HCT116 (cell line): Measurements from ENCODE around the gene ABCC8. TPM values are rescaled to one million over a fixed set of nuclear protein-coding genes. Genes with fewer than 3 reads are reported as not detected.

ENCODE experiments used
- ATAC-seq: fragments of 200-7000 bp; cut with Tn5 transposase; 2 replicates; pipeline ENCODE4 v1.9.1; 2020; ENCODE audit warnings: mild to moderate bottlenecking, moderate library complexity
- BruUV-seq: library from RNA; stranded (reverse); fragments of 400-500 nt; replicated peaks from 2 replicates; lab custom pipeline; 2021; lab: Mats Ljungman, UMichigan
- CTCF ChIA-PET: fragments of 300-600 bp; sonication (Branson Sonifier 250); formaldehyde crosslinking; loops from one replicate; lab custom pipeline; 2021; ENCODE audit warnings: antibody characterized with exemption; lab: Charles Lee
- POLR2A ChIA-PET: fragments of 300-600, 350-600 bp; sonication (Branson Sonifier 250); formaldehyde crosslinking; loops from one replicate; lab custom pipeline; 2021; ENCODE audit warnings: antibody characterized with exemption; lab: Charles Lee
- RAD21 ChIA-PET, 2 experiments: fragments of 300-600 bp; sonication (Branson Sonifier 250); formaldehyde crosslinking; loops; one replicate each; lab custom pipeline; 2023; ENCODE audit warnings: low total read pairs in 2 of 2; ENCODE audit not compliant: uncharacterized antibody in 2 of 2, unreplicated experiment in 2 of 2, low non-redundant PET in 1 of 2; lab: Charles Lee
- DNase-seq: peaks from one replicate; pipeline ENCODE4 v3.0.0-alpha.2; 2010; ENCODE audit warnings: low read depth, low spot score
- H2AFZ ChIP-seq: fragments of 200-600 bp; shearing (Covaris generic), sonication (generic); 2 replicates; pipeline ENCODE4 v1.6.1; 2017; ENCODE audit warnings: low read depth, mixed run types, mixed read lengths, antibody characterized with exemption, low read length; ENCODE audit not compliant: poor library complexity, severe bottlenecking
- H3K27ac ChIP-seq: 2 replicates; pipeline ENCODE4 v1.5.1; 2012; ENCODE audit warnings: low read depth, low read length
- H3K27me3 ChIP-seq: fragments of 200-600 bp; sonication (generic); 2 replicates; pipeline ENCODE4 v1.6.1; 2016; ENCODE audit warnings: mixed run types, low read length, mixed read lengths; ENCODE audit not compliant: insufficient read depth
- H3K36me3 ChIP-seq, 2 experiments: fragments of 200-500 bp in 1 of 2; fragments of 200-600 bp in 1 of 2; sonication (Bioruptor generic) in 1 of 2; sonication (generic) in 1 of 2; 2 replicates each; pipeline versions ENCODE4 v1.5.1 to v1.6.1; 2014 to 2016; ENCODE audit warnings: low read length in 2 of 2, inconsistent platforms in 1 of 2, mixed read lengths in 1 of 2, mixed run types in 1 of 2; ENCODE audit not compliant: insufficient read depth in 2 of 2, control insufficient read depth in 1 of 2
- H3K4me1 ChIP-seq, 2 experiments: fragments of 200-600 bp in 1 of 2; sonication (generic) in 1 of 2; 2 replicates each; pipeline versions ENCODE4 v1.5.1 to v1.6.1; 2012 to 2017; ENCODE audit warnings: low read length in 2 of 2, inconsistent platforms in 1 of 2, mild to moderate bottlenecking in 1 of 2, mixed read lengths in 1 of 2, mixed run types in 1 of 2, moderate library complexity in 1 of 2; ENCODE audit not compliant: insufficient read depth in 2 of 2, control insufficient read depth in 1 of 2
- H3K4me2 ChIP-seq: fragments of 200-600 bp; sonication (generic); 2 replicates; pipeline ENCODE4 v1.6.1; 2017; ENCODE audit warnings: mixed run types, low read length, mixed read lengths
- H3K4me3 ChIP-seq, 2 experiments: fragments of 200-600 bp in 1 of 2; sonication (generic) in 1 of 2; replicated peaks in 1 of 2; 2 replicates each; pipeline ENCODE4 v1.5.1; 2011 to 2016; ENCODE audit warnings: low read length in 2 of 2, control low read depth in 1 of 2, low read depth in 1 of 2, mild to moderate bottlenecking in 1 of 2, mixed read lengths in 1 of 2, mixed run types in 1 of 2
- H3K79me2 ChIP-seq: fragments of 200-600 bp; sonication (generic); 2 replicates; pipeline ENCODE4 v1.6.1; 2017; ENCODE audit warnings: mild to moderate bottlenecking, mixed run types, low read length, moderate library complexity, mixed read lengths; ENCODE audit not compliant: insufficient read depth
- H3K9ac ChIP-seq: fragments of 200-600 bp; sonication (generic); 2 replicates; pipeline ENCODE4 v1.6.1; 2016; ENCODE audit warnings: low read length, mixed read lengths
- H3K9me2 ChIP-seq: fragments of 200-600 bp; sonication (generic), shearing (Covaris generic); 2 replicates; pipeline ENCODE4 v1.6.1; 2017; ENCODE audit warnings: mixed run types, mild to moderate bottlenecking, moderate library complexity; ENCODE audit not compliant: insufficient read depth
- H3K9me3 ChIP-seq, 2 experiments: fragments of 200-500 bp in 1 of 2; fragments of 200-600 bp in 1 of 2; sonication (Bioruptor generic) in 1 of 2; sonication (generic) in 1 of 2; 2 replicates each; pipeline ENCODE4 v1.6.1; 2014 to 2017; ENCODE audit warnings: low read length in 2 of 2, mixed read lengths in 2 of 2, inconsistent platforms in 1 of 2, low read depth in 1 of 2, mild to moderate bottlenecking in 1 of 2, mixed run types in 1 of 2, moderate library complexity in 1 of 2; ENCODE audit not compliant: control insufficient read depth in 1 of 2, insufficient read depth in 1 of 2
- H4K20me1 ChIP-seq: fragments of 200-600 bp; sonication (generic), shearing (Covaris generic); 2 replicates; pipeline ENCODE4 v1.6.1; 2017; ENCODE audit warnings: mixed run types, mild to moderate bottlenecking, moderate library complexity; ENCODE audit not compliant: insufficient read depth
- ATF3 ChIP-seq: IDR thresholded peaks from 2 replicates; pipeline ENCODE4 v1.6.1; 2012
- CBX3 ChIP-seq: IDR thresholded peaks from 2 replicates; pipeline ENCODE4 v1.6.1; 2012; ENCODE audit warnings: low read depth
- CEBPB ChIP-seq: IDR thresholded peaks from 2 replicates; pipeline ENCODE4 v1.6.1; 2012; ENCODE audit warnings: low read depth
- CTCF ChIP-seq, 3 experiments: fragments of 200-600 bp in 1 of 3; sonication (generic) in 1 of 3; IDR thresholded peaks in 2 of 3; conservative IDR thresholded peaks in 1 of 3; 2 replicates each; pipeline ENCODE4 v1.5.1; 2012 to 2017; ENCODE audit warnings: low read depth in 2 of 3, low read length in 2 of 3, antibody characterized with exemption in 1 of 3, borderline replicate concordance in 1 of 3, control low read depth in 1 of 3, mild to moderate bottlenecking in 1 of 3, mixed read lengths in 1 of 3, mixed run types in 1 of 3, moderate library complexity in 1 of 3; ENCODE audit not compliant: insufficient read depth in 1 of 3
- EGR1 ChIP-seq: IDR thresholded peaks from 2 replicates; pipeline ENCODE4 v1.6.1; 2012; ENCODE audit warnings: low read depth
- ELF1 ChIP-seq: IDR thresholded peaks from 2 replicates; pipeline ENCODE4 v1.6.1; 2012; ENCODE audit warnings: low read depth, borderline replicate concordance
- EZH2phosphoT487 ChIP-seq: fragments of 200-600 bp; IDR thresholded peaks from 2 replicates; pipeline ENCODE4 v1.6.1; 2018; ENCODE audit warnings: antibody characterized with exemption, borderline replicate concordance
- FOSL1 ChIP-seq: IDR thresholded peaks from 2 replicates; pipeline ENCODE4 v1.6.1; 2012; ENCODE audit warnings: low read depth
- JUND ChIP-seq: IDR thresholded peaks from 2 replicates; pipeline ENCODE4 v1.6.1; 2012
- MAX ChIP-seq: IDR thresholded peaks from 2 replicates; pipeline ENCODE4 v1.6.1; 2012
- POLR2A ChIP-seq: IDR thresholded peaks from 2 replicates; pipeline ENCODE4 v1.7.0; 2011; ENCODE audit warnings: borderline replicate concordance; ENCODE audit not compliant: insufficient read depth, insufficient read length; ENCODE audit errors: extremely low read depth
- RAD21 ChIP-seq: IDR thresholded peaks from 2 replicates; pipeline ENCODE4 v1.6.1; 2012; ENCODE audit warnings: low read depth, mild to moderate bottlenecking
- REST ChIP-seq: IDR thresholded peaks from 2 replicates; pipeline ENCODE4 v1.6.1; 2012; ENCODE audit warnings: low read depth
- SIN3A ChIP-seq: IDR thresholded peaks from 2 replicates; pipeline ENCODE4 v1.6.1; 2012; ENCODE audit warnings: low read depth
- SP1 ChIP-seq: IDR thresholded peaks from 2 replicates; pipeline ENCODE4 v1.6.1; 2012; ENCODE audit warnings: low read depth
- SRF ChIP-seq: IDR thresholded peaks from 2 replicates; pipeline ENCODE4 v1.6.1; 2012; ENCODE audit warnings: low read depth
- TCF7L2 ChIP-seq: IDR thresholded peaks from 2 replicates; pipeline ENCODE4 v1.7.0; 2011; ENCODE audit warnings: borderline replicate concordance, inconsistent platforms; ENCODE audit not compliant: insufficient read depth, insufficient read length; ENCODE audit errors: extremely low read depth
- ZFX ChIP-seq: fragments of 450-650 bp; IDR thresholded peaks from 2 replicates; pipeline ENCODE4 v1.6.1; 2017
- ZNF274 ChIP-seq: fragments of 200-500 bp; sonication (Bioruptor generic); IDR thresholded peaks from 2 replicates; pipeline ENCODE4 v1.6.1; 2014; ENCODE audit warnings: mild to moderate bottlenecking, low read depth, low read length, inconsistent platforms
- intact Hi-C: fragments of 100-400 bp; cut with micrococcal nuclease; formaldehyde crosslinking; loops from 2 replicates; pipeline ENCODE4 v1.10.0; 2022
- total RNA-seq: library from RNA; stranded (reverse); gene quantifications from one replicate; pipeline ENCODE4 v1.2.1, GENCODE V29; 2021; ENCODE audit not compliant: unreplicated experiment

ABCC8 gene
- total RNA-seq, 1 experiment from 2014 or later: 0.39 TPM

- TF ChIP-seq REST: no peak
Measured at GRCh38 chr11:17498475-17498874, 21.8 kb upstream of the ABCC8 start (continued).

- POLR2A ChIA-PET: no interaction called here
- TF ChIP-seq SIN3A (no peak), CTCF (IDR thresholded peaks at IDR 0.05 in 2 of 3, conservative IDR thresholded peaks at IDR 0.05 in 1 of 3; ENCODE audit: borderline replicate concordance in 1 of 3, insufficient read depth in 1 of 3, low read depth in 2 of 3, low read length in 2 of 3) (0 out of 6 replicates have a peak, but pooled peaks of 1 of the 3 experiments have one; percentile 14), ZNF274 (no peak), SRF (no peak), MAX (peak; percentile 64), CBX3 (no peak), POLR2A (no peak), TCF7L2 (no peak), ZFX (no peak), RAD21 (0 out of 2 replicates have a peak, but pooled peaks have one; percentile 6), ATF3 (no peak), EGR1 (no peak), CEBPB (no peak; the same call in 1 of the 2 replicates), SP1 (no peak), JUND (no peak), ELF1 (no peak), FOSL1 (no peak), EZH2phosphoT487 (no peak)
Measured at GRCh38 chr11:17498058-17498457, 21.4 kb upstream of the ABCC8 start.

More at GRCh38 chr11:17498058-17498457, 21.4 kb upstream of the ABCC8 start:
- Histone ChIP-seq H3K27me3 (no peaks in the 10 kb centered on the region), H3K9me3 (no peaks in the 10 kb centered on the region), H3K4me2 (no peak overlapping the region), H3K27ac (no peak overlapping the region), H3K36me3 (no peaks in the 10 kb centered on the region), H4K20me1 (no peaks in the 10 kb centered on the region), H2AFZ (no peak overlapping the region), H3K4me3 (no peak overlapping the region), H3K9me2 (no peaks in the 10 kb centered on the region), H3K9ac (no peak overlapping the region), H3K4me1 (peaks cover 0 to 13% of the 10 kb centered on the region in 2 experiments; a peak in 1 of 4 replicates), H3K79me2 (no peaks in the 10 kb centered on the region)
- intact Hi-C loops: no loop called here
- no TSS peak for BruUV-seq
- ATAC-seq (peak; percentile 81), DNase-seq (peak; percentile 38)
- ChIA-PET CTCF (no interaction called here), RAD21 (no interaction called here)
